Esophagus squamous epithelium (tissue), 4 donors: ENCODE data around the gene MCCD1.

Experiments
- CTCF ChIP-seq, 6 experiments: fragments of 450-650 bp in 4 of 6; fragments of 200-600 bp in 2 of 6; sonication (generic) in 2 of 6; IDR thresholded peaks; one replicate each; pipeline ENCODE4 v1.5.1; 2016 to 2019; ENCODE audit warnings: antibody characterized with exemption in 6 of 6, mild to moderate bottlenecking in 4 of 6, moderate library complexity in 4 of 6
- POLR2A ChIP-seq, 4 donors: fragments of 450-650 bp; IDR thresholded peaks; one replicate each; pipeline ENCODE4 v1.6.1; 2017; ENCODE audit warnings: antibody characterized with exemption in 4 of 4, mild to moderate bottlenecking in 4 of 4, moderate library complexity in 3 of 4

GRCh38 chr6:31529329-31530150 lies 778 bp downstream of the MCCD1 start:
- TF ChIP-seq CTCF (IDR thresholded peaks at IDR 0.05): no peak
- TF ChIP-seq POLR2A (IDR thresholded peaks at IDR 0.05): no peak
